ENCODE results near the gene MS4A4A. TPM values are rescaled to one million over a fixed set of nuclear protein-coding genes. Genes with fewer than 3 reads are reported as not detected.
"Not testable (repeated sequence)": the region's sequence is repeated elsewhere in the genome, so short reads cannot be mapped to it uniquely, and the experiment has no call there.

MS4A4A gene
- total RNA-seq, 1 donor = 0.36 TPM

GRCh38 chr11:60281485-60281884, 1.0 kb downstream of the MS4A4A start:
- H3K4me1 ChIP-seq (ENCODE audit: insufficient read depth, low read length) = no peaks in the 10 kb centered on the region
- no peak overlapping the region for H3K27ac ChIP-seq (ENCODE audit: low read depth, low read length)
- H3K27me3 ChIP-seq (ENCODE audit: insufficient read depth, low read length) = no peaks in the 10 kb centered on the region
- DNase-seq (ENCODE audit: insufficient read length, low spot score, missing footprints) = no peak
- no peaks in the 10 kb centered on the region for H3K9me3 ChIP-seq (ENCODE audit: low read depth, low read length)
- no peak overlapping the region for H2AFZ ChIP-seq (ENCODE audit: low read length)
- no peaks in the 10 kb centered on the region for H4K20me1 ChIP-seq (ENCODE audit: insufficient read depth, low read length)
- H3K36me3 ChIP-seq (ENCODE audit: insufficient read depth, low read length) = no peaks in the 10 kb centered on the region
- no peak for TF ChIP-seq CTCF (IDR thresholded peaks at IDR 0.05; ENCODE audit: extremely low read depth, low read depth, low read length)
- no peaks in the 10 kb centered on the region for H3K79me2 ChIP-seq (ENCODE audit: insufficient read depth, low read length)
- no peak overlapping the region for H3K4me2 ChIP-seq (ENCODE audit: insufficient read depth, low read length)
- no peak overlapping the region for H3K4me3 ChIP-seq (ENCODE audit: insufficient read depth, low read length)

DNA sequence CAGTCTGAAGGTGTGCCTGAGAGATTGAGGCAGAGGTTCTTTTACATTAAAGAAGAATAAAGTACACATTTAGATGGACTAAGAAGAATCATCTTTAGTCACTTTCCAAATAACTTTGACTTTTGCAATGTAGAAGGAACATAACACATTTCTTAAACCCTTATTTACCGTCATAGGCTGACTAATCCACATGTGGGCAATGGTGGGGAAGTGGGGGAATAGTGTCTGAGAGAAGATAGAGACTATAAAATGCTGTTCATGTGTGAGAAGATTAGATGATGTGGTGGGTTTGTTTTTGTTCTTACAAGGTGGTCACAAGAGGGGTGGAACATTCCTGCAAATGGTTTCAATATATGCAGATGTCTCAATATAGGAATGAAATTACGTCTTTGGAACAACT, 1.8 kb downstream of the MS4A4A start:
- Histone ChIP-seq H3K4me2 (ENCODE audit: insufficient read depth, low read length) (no peak overlapping the region), H3K27ac (ENCODE audit: low read depth, low read length) (no peak overlapping the region), H3K36me3 (ENCODE audit: insufficient read depth, low read length) (no peaks in the 10 kb centered on the region), H3K4me3 (ENCODE audit: insufficient read depth, low read length) (no peak overlapping the region), H3K4me1 (ENCODE audit: insufficient read depth, low read length) (no peaks in the 10 kb centered on the region), H3K79me2 (ENCODE audit: insufficient read depth, low read length) (no peaks in the 10 kb centered on the region), H3K9me3 (ENCODE audit: low read depth, low read length) (no peaks in the 10 kb centered on the region), H3K27me3 (ENCODE audit: insufficient read depth, low read length) (no peaks in the 10 kb centered on the region), H2AFZ (ENCODE audit: low read length) (no peak overlapping the region), H4K20me1 (ENCODE audit: insufficient read depth, low read length) (no peaks in the 10 kb centered on the region)
- no peak for DNase-seq (ENCODE audit: insufficient read length, low spot score, missing footprints)
- no peak for TF ChIP-seq CTCF (IDR thresholded peaks at IDR 0.05; ENCODE audit: extremely low read depth, low read depth, low read length)

- H3K9me3 ChIP-seq (ENCODE audit: low read depth, low read length) = not testable (repeated sequence)
These were observed 5.1 kb downstream of the MS4A4A start for GRCh38 chr11:60285411-60286126.

GRCh38 chr11:60288531-60288930, 8.1 kb downstream of the MS4A4A start:
- Histone ChIP-seq H2AFZ (ENCODE audit: low read length) (no peak overlapping the region), H4K20me1 (ENCODE audit: insufficient read depth, low read length) (no peaks in the 10 kb centered on the region), H3K4me1 (ENCODE audit: insufficient read depth, low read length) (no peaks in the 10 kb centered on the region), H3K4me3 (ENCODE audit: insufficient read depth, low read length) (no peak overlapping the region), H3K9me3 (ENCODE audit: low read depth, low read length) (no peaks in the 10 kb centered on the region), H3K27me3 (ENCODE audit: insufficient read depth, low read length) (no peaks in the 10 kb centered on the region), H3K36me3 (ENCODE audit: insufficient read depth, low read length) (no peaks in the 10 kb centered on the region), H3K27ac (ENCODE audit: low read depth, low read length) (no peak overlapping the region), H3K79me2 (ENCODE audit: insufficient read depth, low read length) (no peaks in the 10 kb centered on the region), H3K4me2 (ENCODE audit: insufficient read depth, low read length) (no peak overlapping the region)
- DNase-seq (ENCODE audit: insufficient read length, low spot score, missing footprints) = no peak
- TF ChIP-seq CTCF (IDR thresholded peaks at IDR 0.05; ENCODE audit: extremely low read depth, low read depth, low read length) = no peak

More at GRCh38 chr11:60285411-60286126, 5.1 kb downstream of the MS4A4A start:
- not testable (repeated sequence) for H4K20me1 ChIP-seq (ENCODE audit: insufficient read depth, low read length); H3K4me1 ChIP-seq (ENCODE audit: insufficient read depth, low read length); H3K36me3 ChIP-seq (ENCODE audit: insufficient read depth, low read length); H3K27ac ChIP-seq (ENCODE audit: low read depth, low read length); H3K27me3 ChIP-seq (ENCODE audit: insufficient read depth, low read length); H3K4me2 ChIP-seq (ENCODE audit: insufficient read depth, low read length); H3K4me3 ChIP-seq (ENCODE audit: insufficient read depth, low read length); H3K79me2 ChIP-seq (ENCODE audit: insufficient read depth, low read length); DNase-seq (ENCODE audit: insufficient read length, low spot score, missing footprints); H2AFZ ChIP-seq (ENCODE audit: low read length)
